ENCODE data around the gene GPR31. TPM values are rescaled to one million over a fixed set of nuclear protein-coding genes. Genes with fewer than 3 reads are reported as not detected.

GPR31 gene
- total and polyA plus RNA-seq, 2 donors (not counting 3 experiments of a cell fraction or from before 2014, with no cell fraction given) = not detected

GRCh38 chr6:167164261-167164660 is 6.5 kb upstream of the GPR31 start:
- Histone ChIP-seq H3K9me1 (replicated peaks; ENCODE audit: control insufficient read depth, extremely low read depth, insufficient read depth, low read length) (no peaks in the 10 kb centered on the region), H3K4me2 (ENCODE audit: insufficient read depth, low read length) (no peak overlapping the region), H3K36me3 (ENCODE audit: control insufficient read depth in 2 of 2, extremely low read depth in 1 of 2, insufficient read depth in 2 of 2, low read length in 2 of 2) (no peaks in the 10 kb centered on the region), H2AFZ (ENCODE audit: low read depth, low read length) (no peak overlapping the region), H3K4me1 (ENCODE audit: control insufficient read depth, extremely low read depth, insufficient read depth, low read length) (no peaks in the 10 kb centered on the region), H3K27ac (ENCODE audit: insufficient read depth, low read depth, low read length) (no peak overlapping the region), H3K4me3 (replicated peaks in 1 of 3; ENCODE audit: insufficient read depth in 1 of 3, low read depth in 1 of 3, low read length in 3 of 3) (no peak overlapping the region), H3K27me3 (ENCODE audit: control insufficient read depth in 2 of 2, insufficient read depth in 2 of 2, low read length in 2 of 2) (no peaks in the 10 kb centered on the region), H4K20me1 (replicated peaks; ENCODE audit: control insufficient read depth, extremely low read depth, insufficient read depth, low read length) (no peaks in the 10 kb centered on the region), H3K9me3 (replicated peaks; ENCODE audit: control insufficient read depth, insufficient read depth, low read length) (no peaks in the 10 kb centered on the region), H3K9ac (replicated peaks; ENCODE audit: extremely low read depth, insufficient read depth, low read length) (no peak overlapping the region), H3K79me2 (ENCODE audit: control insufficient read depth, insufficient read depth, low read length) (no peaks in the 10 kb centered on the region)
- DNase-seq (ENCODE audit: low read depth, low spot score) (no peak), FAIRE-seq (no peak)
- CTCF ChIA-PET = no interaction called here
- no peak for TF ChIP-seq POLR2A (IDR thresholded peaks at IDR 0.05; ENCODE audit: low read depth, low read length)
- no peak for TF ChIP-seq EZH2 (IDR thresholded peaks at IDR 0.05; ENCODE audit: borderline replicate concordance, low read depth, low read length, severe bottlenecking)
- TF ChIP-seq FOS (IDR thresholded peaks at IDR 0.05; ENCODE audit: borderline replicate concordance, insufficient read depth, low read length) = no peak
- no peak for TF ChIP-seq MAX (IDR thresholded peaks at IDR 0.05; ENCODE audit: insufficient read depth, insufficient read length)
- no peak for TF ChIP-seq JUN (IDR thresholded peaks at IDR 0.05; ENCODE audit: borderline replicate concordance, insufficient read depth, insufficient read length, low read depth)
- POLR2A ChIA-PET = no interaction called here
- dilution Hi-C loops (cut with MboI; ENCODE audit: extremely low pct_ligation_motif_present, low sequenced_read_pairs) (no loop called here), intact Hi-C loops (cut with micrococcal nuclease) (loop anchor here (5.0 kb wide), 1 partner anchor 403 kb away; no protein-coding TSS in a partner anchor)
- no TSS peak for BruUV-seq (replicated peaks)

GRCh38 chr6:167163476-167164011 is 5.8 kb upstream of the GPR31 start:
- dilution Hi-C loops (cut with MboI; ENCODE audit: extremely low pct_ligation_motif_present, low sequenced_read_pairs) = no loop called here
- Histone ChIP-seq H3K36me3 (ENCODE audit: control insufficient read depth in 2 of 2, extremely low read depth in 1 of 2, insufficient read depth in 2 of 2, low read length in 2 of 2) (no peaks in the 10 kb centered on the region), H3K9me3 (replicated peaks; ENCODE audit: control insufficient read depth, insufficient read depth, low read length) (no peaks in the 10 kb centered on the region), H3K27me3 (ENCODE audit: control insufficient read depth in 2 of 2, insufficient read depth in 2 of 2, low read length in 2 of 2) (peaks cover 0 to 1% of the 10 kb centered on the region in 2 experiments), H3K4me1 (ENCODE audit: control insufficient read depth, extremely low read depth, insufficient read depth, low read length) (no peaks in the 10 kb centered on the region), H4K20me1 (replicated peaks; ENCODE audit: control insufficient read depth, extremely low read depth, insufficient read depth, low read length) (no peaks in the 10 kb centered on the region), H2AFZ (ENCODE audit: low read depth, low read length) (no peak overlapping the region), H3K9me1 (replicated peaks; ENCODE audit: control insufficient read depth, extremely low read depth, insufficient read depth, low read length) (no peaks in the 10 kb centered on the region), H3K9ac (replicated peaks; ENCODE audit: extremely low read depth, insufficient read depth, low read length) (no peak overlapping the region), H3K4me3 (replicated peaks in 1 of 3; ENCODE audit: insufficient read depth in 1 of 3, low read depth in 1 of 3, low read length in 3 of 3) (no peak overlapping the region), H3K4me2 (ENCODE audit: insufficient read depth, low read length) (no peak overlapping the region), H3K79me2 (ENCODE audit: control insufficient read depth, insufficient read depth, low read length) (no peaks in the 10 kb centered on the region), H3K27ac (ENCODE audit: insufficient read depth, low read depth, low read length) (no peak overlapping the region)
- no peak for DNase-seq (ENCODE audit: low read depth, low spot score)
- FAIRE-seq = no peak
- intact Hi-C loops (cut with micrococcal nuclease) = loop anchor here (5.0 kb wide), 1 partner anchor 404 kb away; no protein-coding TSS in a partner anchor
- ChIA-PET POLR2A (no interaction called here), CTCF (no interaction called here)
- no TSS peak for BruUV-seq (replicated peaks)
- TF ChIP-seq EZH2 (IDR thresholded peaks at IDR 0.05; ENCODE audit: borderline replicate concordance, low read depth, low read length, severe bottlenecking) = no peak
- TF ChIP-seq POLR2AphosphoS5 (IDR thresholded peaks at IDR 0.05; ENCODE audit: insufficient read depth, low read depth, low read length) = no peak
- TF ChIP-seq GATA2 (IDR thresholded peaks at IDR 0.05; ENCODE audit: insufficient read depth, insufficient read length, low read depth, low read length) = no peak
- no peak for TF ChIP-seq CTCF (IDR thresholded peaks at IDR 0.05; ENCODE audit: extremely low read depth in 1 of 2, insufficient read depth in 1 of 2, low read depth in 1 of 2, low read length in 2 of 2)
- no peak for TF ChIP-seq MYC (IDR thresholded peaks at IDR 0.05; ENCODE audit: low read depth, low read length)
